OCI-LY1 (cell line): ENCODE measurements around the gene PRSS33.

Experiments used
- CTCF ChIP-seq: fragments of 200-600 bp; sonication (generic), shearing (Covaris generic); IDR thresholded peaks from 2 replicates; pipeline ENCODE4 v1.5.1; 2017; ENCODE audit warnings: mild to moderate bottlenecking, antibody characterized with exemption, low read length, moderate library complexity, mixed read lengths
- EZH2 ChIP-seq: fragments of 200-600 bp; sonication (generic), shearing (Covaris generic); IDR thresholded peaks from 2 replicates; pipeline ENCODE4 v1.8.0; 2017; ENCODE audit warnings: borderline replicate concordance, mixed run types, mild to moderate bottlenecking, antibody characterized with exemption, low read length, moderate library complexity, mixed read lengths

GRCh38 chr16:2749476-2749875 lies 37.9 kb downstream of the PRSS33 start:
- TF ChIP-seq CTCF, result no peak
- TF ChIP-seq EZH2, result no peak
